H1 (cell line): ENCODE results near the gene NRM. TPM values are rescaled to one million over a fixed set of nuclear protein-coding genes. Genes with fewer than 3 reads are reported as not detected.

Source experiments
- BRCA1 ChIP-seq: IDR thresholded peaks from 2 replicates; pipeline ENCODE4 v1.6.1; 2012; ENCODE audit warnings: low read depth, low read length, improper control_type of control experiment
- JUN ChIP-seq: IDR thresholded peaks from 2 replicates; pipeline ENCODE4 v1.6.1; 2011; ENCODE audit warnings: low read depth, mild to moderate bottlenecking, improper control_type of control experiment, low read length
- JUND ChIP-seq: IDR thresholded peaks from 2 replicates; pipeline ENCODE4 v1.6.1; 2011; ENCODE audit warnings: mild to moderate bottlenecking, improper control_type of control experiment, low read length
- KDM1A ChIP-seq: fragments of 200-600, 300-600 bp; sonication (generic); IDR thresholded peaks from 2 replicates; pipeline ENCODE4 v1.7.1; 2016; ENCODE audit warnings: mild to moderate bottlenecking, low read length, borderline replicate concordance
- KDM4A ChIP-seq: IDR thresholded peaks from one replicate; pipeline ENCODE4 v1.7.1; 2012; ENCODE audit warnings: low read depth, mild to moderate bottlenecking, moderate library complexity, low read length, inconsistent platforms; ENCODE audit not compliant: severe bottlenecking
- POLR2AphosphoS5 ChIP-seq: IDR thresholded peaks from 2 replicates; pipeline ENCODE4 v1.6.1; 2011; ENCODE audit warnings: low read depth, low read length
- RAD21 ChIP-seq, 2 experiments: IDR thresholded peaks in 1 of 2; conservative IDR thresholded peaks in 1 of 2; 2 replicates each; pipeline ENCODE4 v1.6.1; 2011; ENCODE audit warnings: low read depth in 2 of 2, low read length in 2 of 2, improper control_type of control experiment in 1 of 2, inconsistent platforms in 1 of 2, mild to moderate bottlenecking in 1 of 2, moderate library complexity in 1 of 2
- polyA plus RNA-seq, 7 experiments: library from polyadenylated mRNA; depleted of rRNA in 3 of 7; stranded (reverse) in 5 of 7; unstranded in 2 of 7; fragments of >200 nt in 5 of 7; fragments of 200-250 nt in 2 of 7; gene quantifications; 1 replicate in 5 of 7; 2 replicates in 1 of 7; 4 replicates in 1 of 7; pipeline versions ENCODE4 v1.2.1 to v1.2.3, GENCODE V29; 2011 to 2013; ENCODE audit warnings: missing spikeins in 2 of 7, mixed read lengths in 2 of 7
- total RNA-seq: library from RNA; stranded (reverse); fragmentation: NEBNext Ultra II Directional; extraction: Animal tissue kit (Norgen Biotek cat#: 25700); gene quantifications from 2 replicates; pipeline ENCODE4 v1.2.1, GENCODE V29; 2021
- TF ChIP-seq, protein P1 (sequence below): fragments of 300-600 bp; sonication (generic); IDR thresholded peaks from 2 replicates; pipeline ENCODE4 v1.7.1; 2012; ENCODE audit warnings: low read length, moderate library complexity, mild to moderate bottlenecking, inconsistent platforms; ENCODE audit not compliant: insufficient replicate concordance
- TF ChIP-seq, protein P2 (sequence below): IDR thresholded peaks from 2 replicates; pipeline ENCODE4 v1.6.1; 2012; ENCODE audit warnings: inconsistent platforms

Gene NRM
- total and polyA plus RNA-seq, 2 of the 8 experiments (the other 6 are each of a cell fraction or from before 2014, with no cell fraction given): 27.3 to 50.4 TPM

DNA sequence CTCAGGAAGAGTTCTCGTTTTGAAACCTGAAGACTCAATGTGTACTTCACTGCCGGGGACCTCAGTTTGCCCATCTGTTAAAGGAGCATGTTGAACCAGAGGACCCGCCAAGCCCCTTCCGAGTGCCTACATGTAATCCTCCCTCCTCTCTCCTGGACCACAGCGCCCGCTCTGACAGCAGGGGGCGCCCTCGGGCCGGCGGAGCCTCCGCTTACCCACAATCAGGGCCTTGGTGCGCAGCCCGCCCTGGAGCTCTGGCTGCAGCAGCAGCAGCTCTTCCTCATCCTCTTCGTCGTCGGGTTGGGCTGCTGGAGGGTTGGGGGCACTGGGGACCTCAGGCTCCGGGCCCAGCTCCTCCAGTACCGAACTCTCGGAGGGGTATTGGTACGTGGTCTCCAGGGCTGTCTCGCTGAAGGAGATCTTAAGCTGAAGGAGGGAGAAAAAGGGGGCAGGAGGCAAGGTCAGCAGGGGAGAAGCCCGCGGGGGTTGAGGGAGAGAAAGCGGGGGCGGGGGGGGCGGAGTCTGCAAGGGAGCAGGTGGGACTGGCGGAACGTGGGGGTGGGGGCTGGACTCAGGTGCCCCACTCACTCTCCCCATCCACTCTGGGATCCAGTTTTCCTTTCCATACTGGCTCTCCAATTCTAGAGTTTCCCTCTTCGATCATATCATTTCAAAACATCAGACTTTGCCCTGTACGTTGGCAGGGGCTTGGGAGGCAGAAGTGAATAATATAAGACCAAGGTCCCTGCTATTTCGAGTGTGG lies 11.6 kb downstream of the NRM start (continued):
- TF ChIP-seq KDM4A (no peak), JUN (peak; percentile 23; the same call in 1 of the 2 replicates), RAD21 (IDR thresholded peaks at IDR 0.05 in 1 of 2, conservative IDR thresholded peaks at IDR 0.05 in 1 of 2; ENCODE audit: low read depth in 2 of 2, low read length in 2 of 2) (peak; percentile 91 to 96), BRCA1 (no peak), JUND (no peak), POLR2AphosphoS5 (no peak), KDM1A (peak; percentile 94)
- TF ChIP-seq, protein P1, sequence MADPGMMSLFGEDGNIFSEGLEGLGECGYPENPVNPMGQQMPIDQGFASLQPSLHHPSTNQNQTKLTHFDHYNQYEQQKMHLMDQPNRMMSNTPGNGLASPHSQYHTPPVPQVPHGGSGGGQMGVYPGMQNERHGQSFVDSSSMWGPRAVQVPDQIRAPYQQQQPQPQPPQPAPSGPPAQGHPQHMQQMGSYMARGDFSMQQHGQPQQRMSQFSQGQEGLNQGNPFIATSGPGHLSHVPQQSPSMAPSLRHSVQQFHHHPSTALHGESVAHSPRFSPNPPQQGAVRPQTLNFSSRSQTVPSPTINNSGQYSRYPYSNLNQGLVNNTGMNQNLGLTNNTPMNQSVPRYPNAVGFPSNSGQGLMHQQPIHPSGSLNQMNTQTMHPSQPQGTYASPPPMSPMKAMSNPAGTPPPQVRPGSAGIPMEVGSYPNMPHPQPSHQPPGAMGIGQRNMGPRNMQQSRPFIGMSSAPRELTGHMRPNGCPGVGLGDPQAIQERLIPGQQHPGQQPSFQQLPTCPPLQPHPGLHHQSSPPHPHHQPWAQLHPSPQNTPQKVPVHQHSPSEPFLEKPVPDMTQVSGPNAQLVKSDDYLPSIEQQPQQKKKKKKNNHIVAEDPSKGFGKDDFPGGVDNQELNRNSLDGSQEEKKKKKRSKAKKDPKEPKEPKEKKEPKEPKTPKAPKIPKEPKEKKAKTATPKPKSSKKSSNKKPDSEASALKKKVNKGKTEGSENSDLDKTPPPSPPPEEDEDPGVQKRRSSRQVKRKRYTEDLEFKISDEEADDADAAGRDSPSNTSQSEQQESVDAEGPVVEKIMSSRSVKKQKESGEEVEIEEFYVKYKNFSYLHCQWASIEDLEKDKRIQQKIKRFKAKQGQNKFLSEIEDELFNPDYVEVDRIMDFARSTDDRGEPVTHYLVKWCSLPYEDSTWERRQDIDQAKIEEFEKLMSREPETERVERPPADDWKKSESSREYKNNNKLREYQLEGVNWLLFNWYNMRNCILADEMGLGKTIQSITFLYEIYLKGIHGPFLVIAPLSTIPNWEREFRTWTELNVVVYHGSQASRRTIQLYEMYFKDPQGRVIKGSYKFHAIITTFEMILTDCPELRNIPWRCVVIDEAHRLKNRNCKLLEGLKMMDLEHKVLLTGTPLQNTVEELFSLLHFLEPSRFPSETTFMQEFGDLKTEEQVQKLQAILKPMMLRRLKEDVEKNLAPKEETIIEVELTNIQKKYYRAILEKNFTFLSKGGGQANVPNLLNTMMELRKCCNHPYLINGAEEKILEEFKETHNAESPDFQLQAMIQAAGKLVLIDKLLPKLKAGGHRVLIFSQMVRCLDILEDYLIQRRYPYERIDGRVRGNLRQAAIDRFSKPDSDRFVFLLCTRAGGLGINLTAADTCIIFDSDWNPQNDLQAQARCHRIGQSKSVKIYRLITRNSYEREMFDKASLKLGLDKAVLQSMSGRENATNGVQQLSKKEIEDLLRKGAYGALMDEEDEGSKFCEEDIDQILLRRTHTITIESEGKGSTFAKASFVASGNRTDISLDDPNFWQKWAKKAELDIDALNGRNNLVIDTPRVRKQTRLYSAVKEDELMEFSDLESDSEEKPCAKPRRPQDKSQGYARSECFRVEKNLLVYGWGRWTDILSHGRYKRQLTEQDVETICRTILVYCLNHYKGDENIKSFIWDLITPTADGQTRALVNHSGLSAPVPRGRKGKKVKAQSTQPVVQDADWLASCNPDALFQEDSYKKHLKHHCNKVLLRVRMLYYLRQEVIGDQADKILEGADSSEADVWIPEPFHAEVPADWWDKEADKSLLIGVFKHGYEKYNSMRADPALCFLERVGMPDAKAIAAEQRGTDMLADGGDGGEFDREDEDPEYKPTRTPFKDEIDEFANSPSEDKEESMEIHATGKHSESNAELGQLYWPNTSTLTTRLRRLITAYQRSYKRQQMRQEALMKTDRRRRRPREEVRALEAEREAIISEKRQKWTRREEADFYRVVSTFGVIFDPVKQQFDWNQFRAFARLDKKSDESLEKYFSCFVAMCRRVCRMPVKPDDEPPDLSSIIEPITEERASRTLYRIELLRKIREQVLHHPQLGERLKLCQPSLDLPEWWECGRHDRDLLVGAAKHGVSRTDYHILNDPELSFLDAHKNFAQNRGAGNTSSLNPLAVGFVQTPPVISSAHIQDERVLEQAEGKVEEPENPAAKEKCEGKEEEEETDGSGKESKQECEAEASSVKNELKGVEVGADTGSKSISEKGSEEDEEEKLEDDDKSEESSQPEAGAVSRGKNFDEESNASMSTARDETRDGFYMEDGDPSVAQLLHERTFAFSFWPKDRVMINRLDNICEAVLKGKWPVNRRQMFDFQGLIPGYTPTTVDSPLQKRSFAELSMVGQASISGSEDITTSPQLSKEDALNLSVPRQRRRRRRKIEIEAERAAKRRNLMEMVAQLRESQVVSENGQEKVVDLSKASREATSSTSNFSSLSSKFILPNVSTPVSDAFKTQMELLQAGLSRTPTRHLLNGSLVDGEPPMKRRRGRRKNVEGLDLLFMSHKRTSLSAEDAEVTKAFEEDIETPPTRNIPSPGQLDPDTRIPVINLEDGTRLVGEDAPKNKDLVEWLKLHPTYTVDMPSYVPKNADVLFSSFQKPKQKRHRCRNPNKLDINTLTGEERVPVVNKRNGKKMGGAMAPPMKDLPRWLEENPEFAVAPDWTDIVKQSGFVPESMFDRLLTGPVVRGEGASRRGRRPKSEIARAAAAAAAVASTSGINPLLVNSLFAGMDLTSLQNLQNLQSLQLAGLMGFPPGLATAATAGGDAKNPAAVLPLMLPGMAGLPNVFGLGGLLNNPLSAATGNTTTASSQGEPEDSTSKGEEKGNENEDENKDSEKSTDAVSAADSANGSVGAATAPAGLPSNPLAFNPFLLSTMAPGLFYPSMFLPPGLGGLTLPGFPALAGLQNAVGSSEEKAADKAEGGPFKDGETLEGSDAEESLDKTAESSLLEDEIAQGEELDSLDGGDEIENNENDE: no peak
- TF ChIP-seq, protein P2, sequence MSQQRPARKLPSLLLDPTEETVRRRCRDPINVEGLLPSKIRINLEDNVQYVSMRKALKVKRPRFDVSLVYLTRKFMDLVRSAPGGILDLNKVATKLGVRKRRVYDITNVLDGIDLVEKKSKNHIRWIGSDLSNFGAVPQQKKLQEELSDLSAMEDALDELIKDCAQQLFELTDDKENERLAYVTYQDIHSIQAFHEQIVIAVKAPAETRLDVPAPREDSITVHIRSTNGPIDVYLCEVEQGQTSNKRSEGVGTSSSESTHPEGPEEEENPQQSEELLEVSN: no peak
